HG03025 (cell line): ENCODE data around the gene MMP24.

ENCODE experiments used
- ATAC-seq: cut with Tn5 transposase; IDR thresholded peaks from one replicate; pipeline ENCODE4 v1.9.1; 2021; ENCODE audit warnings: mild to moderate bottlenecking, moderate library complexity; ENCODE audit not compliant: unreplicated experiment, low FRiP score

MMP24 gene

DNA sequence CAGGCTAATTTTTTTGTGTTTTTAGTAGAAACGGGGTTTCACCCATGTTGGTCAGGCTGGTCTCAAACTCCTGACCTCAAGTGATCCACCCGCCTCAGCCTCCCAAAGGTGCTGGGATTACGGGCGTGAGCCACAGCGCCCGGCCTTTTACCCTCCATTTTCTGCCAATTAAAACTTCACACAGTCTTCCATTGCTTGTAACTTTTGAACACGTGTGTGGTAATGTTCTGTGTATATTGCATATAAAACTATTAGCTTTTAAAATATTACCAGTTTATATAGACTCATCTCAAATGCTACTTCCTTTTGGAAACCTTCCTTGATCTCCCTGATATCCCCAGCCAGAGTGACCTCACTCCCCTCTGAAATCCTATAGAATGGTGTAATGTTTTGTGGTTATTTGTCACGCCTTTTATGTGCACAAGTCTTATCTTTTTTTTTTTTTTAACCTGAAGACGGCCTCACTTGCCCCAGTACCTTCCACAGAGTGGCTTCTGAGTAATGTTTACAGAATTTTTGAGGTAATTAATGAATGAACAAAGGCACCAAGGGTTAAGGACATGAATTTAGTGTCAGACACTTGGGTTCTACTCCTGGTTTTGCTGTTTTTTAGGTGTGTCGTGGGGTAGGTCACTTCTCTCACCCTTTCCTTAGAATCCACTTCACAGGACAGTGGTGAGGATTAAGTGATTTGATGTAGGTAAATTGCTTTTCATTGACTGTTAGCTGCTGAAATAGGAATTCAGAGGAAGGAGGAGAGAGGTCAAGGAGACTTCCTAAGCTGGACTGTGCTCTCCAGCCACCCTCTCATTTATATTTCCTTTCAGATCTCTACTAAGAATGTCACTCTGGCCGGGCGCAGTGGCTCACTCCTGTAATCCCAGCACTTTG lies 11.2 kb upstream of the MMP24 start:
- ATAC-seq: no peak

GRCh38 chr20:35216541-35216940 lies 9.9 kb upstream of the MMP24 start:
- ATAC-seq: no peak

GRCh38 chr20:35223941-35224340 lies 2.5 kb upstream of the MMP24 start:
- no peak for ATAC-seq

DNA sequence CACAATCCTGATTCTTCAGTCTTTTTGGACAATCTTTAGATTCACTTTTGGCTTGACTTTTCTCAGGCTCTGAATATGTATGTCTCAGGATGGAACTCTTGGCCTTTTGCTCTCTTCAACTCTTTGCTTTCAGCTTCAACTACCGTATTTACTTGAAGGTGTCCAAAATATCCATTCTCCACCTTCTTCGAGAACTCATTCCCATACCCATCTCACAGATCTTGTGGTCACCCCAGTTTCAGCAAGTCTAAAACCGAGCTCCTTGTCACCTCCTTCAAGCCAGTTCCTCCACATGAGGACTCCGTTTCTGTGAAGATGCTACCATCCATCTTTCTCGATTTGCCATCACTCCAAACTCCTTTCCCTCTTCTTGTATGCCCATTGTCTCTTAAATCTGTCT lies 2.0 kb upstream of the MMP24 start:
- no peak for ATAC-seq

- ATAC-seq: no peak
These were observed 968 bp upstream of the MMP24 start for GRCh38 chr20:35225319-35226125.

- ATAC-seq: no peak
These were observed 593 bp downstream of the MMP24 start for GRCh38 chr20:35226884-35227681.

DNA sequence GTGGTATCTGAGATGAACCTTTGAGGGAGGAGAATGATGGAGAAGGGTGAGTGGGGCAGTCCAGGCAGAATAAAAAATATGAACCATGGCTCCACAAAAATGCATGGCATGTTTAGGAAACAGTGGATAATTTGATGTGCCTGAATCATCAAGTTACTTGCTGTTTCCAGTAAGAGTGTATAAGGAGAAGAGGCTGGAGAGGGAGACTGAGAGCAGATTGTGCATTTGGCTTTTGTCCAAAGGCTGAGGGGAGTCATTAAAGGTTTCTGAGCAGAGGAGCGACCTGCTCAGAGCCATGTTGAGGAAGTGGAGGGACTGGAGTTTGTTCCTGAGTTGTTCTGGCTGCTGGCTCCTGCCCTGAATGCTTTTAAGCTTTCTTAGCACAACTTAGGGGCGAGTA lies 6.1 kb downstream of the MMP24 start:
- no peak for ATAC-seq

DNA sequence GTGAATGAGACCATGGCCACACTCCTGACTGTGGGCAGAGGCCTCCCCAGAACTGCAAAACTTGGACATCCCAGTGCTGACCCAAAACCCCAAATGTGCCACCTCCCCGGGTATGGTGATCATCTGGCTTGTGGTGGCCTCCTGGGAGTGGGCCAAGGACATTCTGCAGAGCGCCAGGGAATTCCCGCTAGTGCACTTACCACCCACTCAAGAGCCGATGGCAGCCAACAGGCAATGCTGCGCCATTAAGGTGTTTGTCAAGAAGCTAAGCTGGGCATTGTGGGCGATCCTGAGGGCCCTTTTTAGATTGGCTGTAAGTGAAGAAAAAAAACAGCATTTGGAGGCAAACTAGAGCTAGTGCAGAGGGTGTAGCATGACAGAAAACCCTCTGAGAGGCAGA lies 9.4 kb downstream of the MMP24 start:
- ATAC-seq: no peak

GRCh38 chr20:35237486-35237885 lies 11.0 kb downstream of the MMP24 start:
- no peak for ATAC-seq

GRCh38 chr20:35238170-35238569 lies 11.7 kb downstream of the MMP24 start:
- no peak for ATAC-seq

DNA sequence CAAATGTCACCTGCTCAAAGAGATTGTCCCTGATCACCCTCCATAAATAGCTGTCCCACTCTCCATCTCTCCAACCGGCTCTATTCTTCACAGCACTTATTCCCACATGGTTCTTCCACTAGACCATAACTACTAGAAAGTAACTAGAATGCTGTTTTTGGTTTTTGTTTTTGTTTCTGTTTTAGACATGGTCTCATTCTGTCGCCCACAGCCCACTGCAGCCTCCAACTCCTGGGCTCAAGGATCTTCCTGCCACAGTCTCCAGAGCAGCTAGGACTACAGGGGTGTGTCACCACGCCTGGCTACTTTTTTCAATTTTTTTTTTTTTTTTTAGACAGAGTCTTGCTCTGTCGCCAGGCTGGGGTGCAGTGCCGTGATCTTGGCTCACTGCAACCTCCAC lies 12.2 kb downstream of the MMP24 start:
- no peak for ATAC-seq

GRCh38 chr20:35240083-35240810 lies 13.8 kb downstream of the MMP24 start:
- ATAC-seq: no peak

DNA sequence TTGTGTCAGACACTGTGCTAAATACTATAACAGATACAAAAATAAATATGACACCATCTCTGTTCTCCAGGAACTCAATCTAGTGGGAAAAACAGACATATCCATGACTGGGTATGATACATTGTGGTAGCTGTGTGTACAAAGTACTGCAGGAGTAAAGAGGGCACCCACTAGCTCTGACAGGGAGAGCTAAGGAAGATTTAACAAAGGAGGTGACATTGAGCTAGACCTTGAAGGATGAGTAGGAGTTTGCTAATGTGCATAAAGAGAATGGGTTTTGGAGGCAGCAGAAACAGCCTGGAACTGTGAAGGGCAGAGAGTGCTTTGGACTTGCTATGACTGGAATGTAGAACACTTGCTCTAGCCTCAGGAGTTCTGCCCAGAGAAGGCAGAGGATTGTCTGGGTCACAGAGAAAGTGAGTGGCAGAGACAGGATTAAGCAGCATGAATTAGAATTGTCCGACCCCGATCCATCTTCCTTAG lies 14.4 kb downstream of the MMP24 start:
- no peak for ATAC-seq

GRCh38 chr20:35243317-35243716 lies 16.8 kb downstream of the MMP24 start:
- no peak for ATAC-seq

DNA sequence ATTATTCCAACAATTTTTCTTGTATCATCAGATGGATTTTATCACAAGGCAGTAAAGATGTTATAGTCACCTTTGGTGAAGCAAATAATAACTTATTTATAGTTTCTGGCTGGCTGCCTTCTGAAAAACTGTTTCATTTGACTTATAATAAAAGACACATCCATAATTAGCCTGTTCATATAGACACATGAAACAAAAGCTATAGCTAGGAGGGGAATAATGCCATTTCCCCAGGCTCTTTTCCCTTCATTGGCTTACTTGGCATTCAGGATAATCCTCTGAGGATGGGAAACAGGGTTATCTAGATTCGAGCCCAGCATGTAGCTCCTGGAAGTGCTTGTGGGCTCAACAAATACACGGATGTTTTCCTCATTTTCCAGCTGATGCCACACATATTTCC lies 17.5 kb downstream of the MMP24 start:
- no peak for ATAC-seq

DNA sequence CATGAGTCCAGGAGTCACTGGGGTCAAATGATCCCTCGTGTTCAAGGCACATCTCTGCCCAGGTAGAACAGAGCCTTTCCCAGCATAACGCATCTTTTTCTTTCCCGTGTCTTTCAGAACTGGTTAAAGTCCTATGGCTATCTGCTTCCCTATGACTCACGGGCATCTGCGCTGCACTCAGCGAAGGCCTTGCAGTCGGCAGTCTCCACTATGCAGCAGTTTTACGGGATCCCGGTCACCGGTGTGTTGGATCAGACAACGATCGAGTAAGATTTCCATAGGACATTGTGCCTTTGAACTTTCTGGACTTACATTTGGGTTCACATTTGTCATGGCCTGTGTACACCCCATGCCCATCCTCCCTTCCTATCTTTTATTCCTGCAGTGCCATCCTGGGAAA lies 20.2 kb downstream of the MMP24 start:
- ATAC-seq: no peak

GRCh38 chr20:35248641-35249475 lies 22.4 kb downstream of the MMP24 start:
- no peak for ATAC-seq

DNA sequence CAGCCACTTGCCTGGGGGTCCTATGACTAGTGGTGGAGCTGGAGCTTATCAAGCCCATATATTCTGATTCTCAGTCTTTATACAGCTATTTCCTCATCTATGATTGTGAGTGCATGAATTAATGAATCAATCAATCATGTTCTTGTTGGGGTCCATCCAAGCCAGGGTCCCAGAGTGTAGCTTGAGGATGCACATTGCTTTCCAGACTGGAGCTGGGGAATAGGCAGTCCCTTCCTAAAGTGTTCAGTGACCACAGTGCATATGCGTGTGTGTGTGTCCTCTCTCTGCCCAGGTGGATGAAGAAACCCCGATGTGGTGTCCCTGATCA lies 25.1 kb downstream of the MMP24 start:
- no peak for ATAC-seq

- ATAC-seq: no peak
These were observed 25.6 kb downstream of the MMP24 start for GRCh38 chr20:35252037-35252461.
